GM19438 (cell line): ENCODE measurements around the gene ZHX3.

Source experiments
- ATAC-seq: cut with Tn5 transposase; IDR thresholded peaks from one replicate; pipeline ENCODE4 v1.9.1; 2021; ENCODE audit warnings: low read depth; ENCODE audit not compliant: unreplicated experiment

ZHX3 gene

GRCh38 chr20:41355192-41355591 lies 37.7 kb upstream of the ZHX3 start:
- ATAC-seq: no peak

GRCh38 chr20:41353530-41353929 lies 36.0 kb upstream of the ZHX3 start:
- no peak for ATAC-seq

DNA sequence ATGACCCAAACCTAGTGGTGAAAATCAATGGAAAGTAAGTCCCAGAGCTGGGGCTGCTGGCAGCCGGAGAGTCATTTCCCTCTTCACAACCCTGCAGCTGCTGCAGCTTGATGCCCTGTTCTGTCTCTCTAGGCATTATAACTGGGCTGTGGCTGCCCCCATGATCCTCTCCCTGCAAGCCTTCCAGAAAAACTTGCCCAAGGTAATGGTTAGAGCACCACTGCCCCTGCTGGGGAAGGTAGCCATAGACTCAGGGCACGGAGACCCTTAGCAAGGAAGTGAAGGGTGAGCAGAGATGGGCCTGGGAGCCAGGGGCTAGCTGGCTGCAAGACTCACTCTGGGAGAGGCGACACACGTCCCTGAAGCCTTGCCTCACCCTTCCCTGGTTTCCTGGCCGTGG lies 35.1 kb upstream of the ZHX3 start:
- no peak for ATAC-seq

DNA sequence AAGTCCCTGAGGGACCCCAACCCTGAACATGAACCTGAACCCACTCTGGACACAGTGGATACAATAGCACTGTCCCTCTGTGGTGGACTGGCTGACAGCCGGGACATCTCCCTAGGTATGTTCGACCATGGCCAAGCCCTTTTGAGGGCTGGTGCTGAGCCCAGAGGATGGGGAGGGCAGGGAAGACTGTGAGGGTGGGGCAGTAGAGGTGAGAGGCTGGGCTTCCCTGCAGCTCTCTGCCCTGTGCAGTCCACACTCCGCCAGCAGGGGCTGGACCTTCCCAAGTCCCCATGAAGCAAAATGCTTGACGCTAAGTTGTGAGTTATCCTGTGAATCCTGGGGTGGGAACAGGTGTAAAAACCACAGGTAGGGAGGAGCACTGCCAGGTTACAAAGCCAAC lies 34.6 kb upstream of the ZHX3 start:
- no peak for ATAC-seq

DNA sequence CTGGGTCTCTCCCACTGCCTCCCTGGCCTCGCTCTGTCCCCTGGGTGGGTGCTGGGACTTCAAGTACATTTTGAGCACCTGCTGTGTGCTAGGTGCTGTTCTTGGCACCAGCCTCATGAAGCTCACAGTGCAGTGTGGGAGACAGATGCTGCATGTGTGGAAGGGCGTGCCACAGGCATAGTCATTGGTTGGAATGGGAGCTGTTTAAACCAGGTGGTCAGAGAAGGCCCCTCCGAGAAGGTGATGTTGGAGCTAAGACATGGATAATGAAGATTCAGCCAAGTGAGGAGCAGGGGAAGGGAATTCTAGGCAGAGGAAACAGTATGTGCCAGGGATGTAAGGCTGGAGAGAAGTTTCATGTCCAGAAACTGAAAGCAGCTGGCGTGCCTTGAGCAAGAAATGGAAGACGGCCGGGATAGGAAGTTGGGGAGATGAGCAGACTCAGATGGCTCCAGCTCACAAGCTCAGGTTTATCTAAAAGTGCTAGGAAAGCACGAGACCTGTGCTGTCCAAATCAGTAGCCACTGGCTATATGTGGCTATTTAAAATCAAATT lies 33.0 kb upstream of the ZHX3 start:
- no peak for ATAC-seq

GRCh38 chr20:41349943-41350342 lies 32.4 kb upstream of the ZHX3 start:
- no peak for ATAC-seq

DNA sequence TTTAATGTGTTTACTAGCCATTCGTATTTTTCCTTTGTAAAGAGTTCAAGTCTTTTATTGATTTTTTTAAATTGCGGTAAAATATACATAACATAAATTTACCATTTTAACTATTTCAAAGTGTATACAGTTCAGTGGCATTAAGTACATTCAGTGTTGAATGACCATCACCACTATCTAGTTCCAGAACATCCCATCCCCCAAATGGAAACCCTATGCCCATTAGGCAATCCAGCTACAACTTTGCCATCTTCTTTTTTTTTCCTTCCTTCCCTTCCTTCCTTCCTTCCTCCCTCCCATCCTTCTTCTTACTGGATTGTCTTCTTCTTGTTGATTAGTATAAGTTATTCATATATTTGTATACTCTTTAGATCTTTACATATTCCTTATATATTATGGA lies 31.7 kb upstream of the ZHX3 start:
- no peak for ATAC-seq

DNA sequence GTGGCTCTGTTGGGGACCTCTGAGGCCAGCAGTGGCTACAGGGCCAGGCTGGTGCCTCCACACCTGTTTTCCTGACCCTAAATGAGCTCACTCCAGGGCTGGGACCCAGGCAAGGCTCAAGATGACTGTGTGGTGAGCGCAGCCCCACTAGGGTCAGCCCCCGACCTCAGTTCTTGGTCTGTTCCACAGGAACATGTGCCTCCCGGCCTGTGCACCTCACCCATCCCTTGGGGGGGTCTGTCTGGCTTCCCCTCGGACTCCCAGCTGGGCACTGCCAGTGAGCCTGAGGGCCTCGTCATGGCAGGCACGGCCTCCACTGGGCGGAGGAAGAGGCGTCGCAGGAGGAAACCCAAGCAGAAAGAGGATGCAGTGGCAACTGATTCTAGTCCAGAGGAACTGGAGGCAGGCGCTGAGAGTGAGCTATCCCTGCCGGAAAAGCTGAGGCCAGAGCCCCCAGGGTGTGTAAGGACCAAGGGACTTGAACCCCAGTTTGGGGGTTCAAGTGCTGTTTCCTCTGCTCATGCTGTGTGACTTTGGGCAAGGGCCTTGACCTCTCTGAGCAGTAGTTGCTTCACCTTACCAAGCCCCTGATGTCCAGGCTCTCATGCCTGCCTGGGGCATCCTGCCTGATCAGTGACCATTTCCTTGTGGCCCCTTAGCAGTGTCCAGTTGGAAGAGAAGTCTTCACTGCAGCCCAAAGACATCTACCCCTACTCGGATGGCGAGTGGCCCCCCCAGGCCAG lies 31.1 kb upstream of the ZHX3 start:
- ATAC-seq: no peak

GRCh38 chr20:41347523-41348429 lies 30.2 kb upstream of the ZHX3 start:
- no peak for ATAC-seq

DNA sequence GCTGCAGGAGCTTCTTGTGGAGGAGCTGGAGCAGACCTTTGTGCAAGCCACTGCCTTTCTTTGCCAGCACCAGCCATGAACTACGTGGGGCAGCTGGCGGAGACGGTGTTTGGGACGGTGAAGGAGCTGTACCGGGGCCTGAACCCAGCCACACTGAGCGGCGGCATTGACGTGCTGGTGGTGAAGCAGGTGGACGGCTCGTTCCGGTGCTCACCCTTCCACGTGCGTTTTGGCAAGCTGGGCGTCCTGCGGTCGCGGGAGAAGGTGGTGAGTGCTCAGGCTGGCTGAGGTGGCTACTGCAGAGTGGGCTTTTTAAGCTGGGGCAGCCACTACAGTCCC lies 28.2 kb upstream of the ZHX3 start:
- no peak for ATAC-seq

- no peak for ATAC-seq
These were observed 27.6 kb upstream of the ZHX3 start for GRCh38 chr20:41344938-41345728.

DNA sequence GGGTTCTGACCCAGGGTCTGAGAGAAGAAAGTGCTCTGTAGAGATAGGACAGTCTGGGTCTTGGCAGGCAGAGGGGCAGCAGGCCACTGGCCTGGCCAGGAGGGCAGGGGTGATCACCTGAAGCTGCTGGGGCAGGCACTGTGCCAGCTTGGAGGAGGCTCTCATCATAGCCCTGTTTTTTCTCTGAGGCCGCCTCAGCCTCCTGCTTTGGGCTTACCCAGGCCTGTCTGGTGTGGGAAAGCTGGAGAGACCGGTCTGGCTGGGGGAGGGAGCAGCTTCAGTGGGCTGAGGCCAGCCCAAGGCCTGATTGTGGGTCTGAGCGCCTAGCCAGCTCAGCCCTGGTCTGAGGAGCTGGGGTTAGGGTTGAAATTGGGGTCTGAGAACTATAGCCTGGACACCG lies 26.9 kb upstream of the ZHX3 start:
- ATAC-seq: no peak

GRCh38 chr20:41342474-41343464 lies 25.2 kb upstream of the ZHX3 start:
- no peak for ATAC-seq

GRCh38 chr20:41340327-41341055 lies 23.0 kb upstream of the ZHX3 start, which contains the start of gene LPIN3:
Gene LPIN3, plus strand, starts transcription at chr20:41340821. Its CDS starts 4,983 bp downstream, at chr20:41345804.
- ATAC-seq: no peak

DNA sequence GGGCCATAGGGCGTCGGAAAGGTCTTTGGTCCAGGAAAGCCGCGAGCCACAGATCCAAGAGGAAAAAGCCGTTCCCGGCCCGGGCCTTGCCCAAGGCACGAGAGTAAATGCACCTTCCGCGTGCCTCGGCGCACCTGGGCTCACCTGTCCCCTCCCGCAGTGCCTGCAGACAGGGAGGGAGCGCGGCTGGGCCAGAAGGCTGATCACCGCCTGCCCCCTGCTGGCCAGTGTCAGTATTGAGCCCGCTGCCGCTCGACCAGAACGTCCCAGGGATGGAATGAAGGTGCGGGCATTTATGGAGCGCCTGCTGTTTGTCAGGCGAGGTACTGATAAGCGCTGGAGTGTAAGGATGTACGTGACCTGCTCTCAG lies 22.4 kb upstream of the ZHX3 start:
- no peak for ATAC-seq

GRCh38 chr20:41336711-41337492 lies 19.4 kb upstream of the ZHX3 start:
- ATAC-seq: no peak

DNA sequence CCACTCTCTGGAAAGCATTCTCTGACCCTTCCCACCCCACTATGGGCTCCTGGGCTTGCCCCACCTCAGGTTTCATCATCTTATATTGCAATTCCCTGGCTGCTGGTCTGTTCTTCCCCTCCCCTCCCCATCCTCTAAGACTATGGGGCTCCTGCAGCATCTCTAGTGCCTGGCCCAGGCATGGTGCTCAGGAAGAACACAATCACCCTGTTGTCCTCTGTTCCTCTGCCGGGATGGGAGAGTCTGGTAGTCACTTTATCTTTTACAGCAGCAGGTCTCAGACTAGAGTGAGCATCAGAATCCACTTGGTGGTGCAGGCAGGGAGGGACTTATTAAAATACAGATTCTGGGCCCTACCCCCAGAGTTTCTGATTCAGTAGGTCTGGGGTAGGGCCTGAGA lies 18.1 kb upstream of the ZHX3 start:
- ATAC-seq: no peak
